Measurements from ENCODE around the gene SORCS1. TPM values are rescaled to one million over a fixed set of nuclear protein-coding genes. Genes with fewer than 3 reads are reported as not detected.

Gene SORCS1
- total RNA-seq, 1 experiment from 2014 or later = 0.11 TPM

GRCh38 chr10:106566873-106567272 lies 597.6 kb downstream of the SORCS1 start:
- peak overlapping the region; percentile 57 for H3K9ac ChIP-seq (ENCODE audit: low read length)
- POLR2A ChIA-PET (ENCODE audit: unreplicated experiment) = no interaction called here
- H3K27ac ChIP-seq (ENCODE audit: low read length) = peak overlapping the region; percentile 99
- TF ChIP-seq EZH2phosphoT487 (IDR thresholded peaks at IDR 0.05; ENCODE audit: borderline replicate concordance, low read length) = no peak
- TF ChIP-seq EZH2 (IDR thresholded peaks at IDR 0.05; ENCODE audit: low read length, unreplicated experiment) = no peak
- no peak for TF ChIP-seq CTCF (conservative IDR thresholded peaks at IDR 0.05; ENCODE audit: low read depth, low read length)
- BruUV-seq (replicated peaks) = no TSS peak
- no peaks in the 10 kb centered on the region for H3K9me2 ChIP-seq (replicated peaks; ENCODE audit: low read length)
- peaks cover 62% of the 10 kb centered on the region for H3K4me1 ChIP-seq (ENCODE audit: insufficient read depth, low read length)
- H3K27me3 ChIP-seq (ENCODE audit: low read length) = no peaks in the 10 kb centered on the region
- H3K9me3 ChIP-seq (ENCODE audit: low read length) = no peaks in the 10 kb centered on the region
- no peak overlapping the region; the same call in 1 of the 2 replicates for H2AFZ ChIP-seq (ENCODE audit: low read length)
- no peaks in the 10 kb centered on the region for H4K20me1 ChIP-seq (ENCODE audit: low read length)
- ATAC-seq (peak; percentile 18; the same call in 1 of the 2 replicates), DNase-seq (peak; percentile 60)
- H3F3A ChIP-seq (ENCODE audit: low read length, unreplicated experiment) = no peaks in the 10 kb centered on the region
- intact Hi-C loops (cut with micrococcal nuclease) = no loop called here
- no peaks in the 10 kb centered on the region for H3K36me3 ChIP-seq (ENCODE audit: low read depth, low read length)
- no peaks in the 10 kb centered on the region for H3K79me2 ChIP-seq (ENCODE audit: low read length)
- no peak overlapping the region for H3K4me3 ChIP-seq (ENCODE audit: low read length)
- CTCF ChIA-PET = no interaction called here
- H3K4me2 ChIP-seq (ENCODE audit: low read length) = peak overlapping the region; percentile 32

DNA sequence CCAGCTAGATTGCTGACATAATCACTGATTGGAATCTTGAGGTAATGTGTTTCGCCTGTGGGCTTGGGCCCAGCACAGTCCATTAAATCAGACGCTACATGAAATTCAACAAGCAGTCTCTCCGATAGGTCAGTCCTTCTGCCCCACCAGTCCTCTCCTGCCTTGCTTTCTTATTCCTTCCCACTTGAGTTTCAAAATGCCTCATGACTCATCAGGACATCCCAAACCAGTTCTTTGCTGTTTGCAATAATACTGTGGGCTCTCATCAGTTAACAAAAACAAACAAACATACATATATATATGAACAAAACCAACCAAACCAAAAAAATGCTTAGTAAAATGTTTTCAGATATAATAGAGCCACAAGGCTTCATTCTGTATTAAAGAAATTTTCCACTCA lies 599.0 kb downstream of the SORCS1 start:
- no peak for TF ChIP-seq CTCF (conservative IDR thresholded peaks at IDR 0.05; ENCODE audit: low read depth, low read length)
- no peak for TF ChIP-seq EZH2 (IDR thresholded peaks at IDR 0.05; ENCODE audit: low read length, unreplicated experiment)
- TF ChIP-seq EZH2phosphoT487 (IDR thresholded peaks at IDR 0.05; ENCODE audit: borderline replicate concordance, low read length) = no peak
- no peak overlapping the region for H2AFZ ChIP-seq (ENCODE audit: low read length)
- H3K27me3 ChIP-seq (ENCODE audit: low read length) = no peaks in the 10 kb centered on the region
- no peaks in the 10 kb centered on the region for H3K9me2 ChIP-seq (replicated peaks; ENCODE audit: low read length)
- H3F3A ChIP-seq (ENCODE audit: low read length, unreplicated experiment) = no peaks in the 10 kb centered on the region
- intact Hi-C loops (cut with micrococcal nuclease) = no loop called here
- no peaks in the 10 kb centered on the region for H3K36me3 ChIP-seq (ENCODE audit: low read depth, low read length)
- H3K4me1 ChIP-seq (ENCODE audit: insufficient read depth, low read length) = peaks cover 62% of the 10 kb centered on the region
- no TSS peak for BruUV-seq (replicated peaks)
- H3K4me2 ChIP-seq (ENCODE audit: low read length) = peak overlapping the region; percentile 32
- H3K27ac ChIP-seq (ENCODE audit: low read length) = peak overlapping the region; percentile 99
- no peaks in the 10 kb centered on the region for H3K9me3 ChIP-seq (ENCODE audit: low read length)
- ChIA-PET POLR2A (ENCODE audit: unreplicated experiment) (no interaction called here), CTCF (no interaction called here)
- DNase-seq (peak; percentile 78), ATAC-seq (no peak)
- peak overlapping the region; percentile 57 for H3K9ac ChIP-seq (ENCODE audit: low read length)
- no peak overlapping the region for H3K4me3 ChIP-seq (ENCODE audit: low read length)
- no peaks in the 10 kb centered on the region for H4K20me1 ChIP-seq (ENCODE audit: low read length)
- H3K79me2 ChIP-seq (ENCODE audit: low read length) = no peaks in the 10 kb centered on the region

DNA sequence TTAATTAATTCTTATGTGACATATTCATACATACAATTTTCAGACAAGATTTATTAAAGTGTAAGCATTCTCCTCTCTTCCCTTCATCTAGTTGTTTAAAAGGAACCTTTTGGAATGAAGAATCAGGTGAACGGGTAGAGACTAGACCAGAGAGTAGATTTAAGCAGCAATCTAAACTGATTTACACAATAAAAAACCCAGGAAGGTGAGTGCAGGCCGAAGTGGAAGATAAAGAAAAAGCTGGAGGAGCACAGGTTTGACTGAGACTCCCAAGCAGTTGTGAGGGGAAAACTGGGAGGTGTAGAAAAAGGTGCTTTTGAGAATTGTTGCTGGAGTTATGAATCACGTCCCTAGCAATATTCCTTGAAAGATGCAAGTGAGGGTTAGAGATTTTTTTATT lies 601.1 kb downstream of the SORCS1 start:
- no peak overlapping the region for H2AFZ ChIP-seq (ENCODE audit: low read length)
- ATAC-seq = no peak
- intact Hi-C loops (cut with micrococcal nuclease) = no loop called here
- CTCF ChIA-PET = no interaction called here
- H3K9me3 ChIP-seq (ENCODE audit: low read length) = no peaks in the 10 kb centered on the region
- peaks cover 76% of the 10 kb centered on the region for H3K4me1 ChIP-seq (ENCODE audit: insufficient read depth, low read length)
- no peaks in the 10 kb centered on the region for H3K36me3 ChIP-seq (ENCODE audit: low read depth, low read length)
- peak overlapping the region; percentile 60 for H3K9ac ChIP-seq (ENCODE audit: low read length)
- peak; percentile 41 for DNase-seq
- no TSS peak for BruUV-seq (replicated peaks)
- no peak overlapping the region for H3K4me2 ChIP-seq (ENCODE audit: low read length)
- no peak overlapping the region for H3K4me3 ChIP-seq (ENCODE audit: low read length)
- no peak for TF ChIP-seq EZH2phosphoT487 (IDR thresholded peaks at IDR 0.05; ENCODE audit: borderline replicate concordance, low read length)
- TF ChIP-seq EZH2 (IDR thresholded peaks at IDR 0.05; ENCODE audit: low read length, unreplicated experiment) = no peak
- no peak for TF ChIP-seq CTCF (conservative IDR thresholded peaks at IDR 0.05; ENCODE audit: low read depth, low read length)
- no peaks in the 10 kb centered on the region for H3K79me2 ChIP-seq (ENCODE audit: low read length)
- no peaks in the 10 kb centered on the region for H4K20me1 ChIP-seq (ENCODE audit: low read length)
- no peaks in the 10 kb centered on the region for H3K9me2 ChIP-seq (replicated peaks; ENCODE audit: low read length)
- peak overlapping the region; percentile 99 for H3K27ac ChIP-seq (ENCODE audit: low read length)
- POLR2A ChIA-PET (ENCODE audit: unreplicated experiment) = no interaction called here
- no peaks in the 10 kb centered on the region for H3F3A ChIP-seq (ENCODE audit: low read length, unreplicated experiment)
- H3K27me3 ChIP-seq (ENCODE audit: low read length) = no peaks in the 10 kb centered on the region
